Stomach (tissue), 9 donors: Measurements from ENCODE around the gene CABLES2. TPM values are rescaled to one million over a fixed set of nuclear protein-coding genes. Genes with fewer than 3 reads are reported as not detected.
A peak's percentile ranks its signal among the peaks of the same experiment; 100 is the strongest.

Experiments used
- DNase-seq, 2 donors: peaks; one replicate each; pipeline versions ENCODE4 v3.0.0 to v3.0.0-alpha.2; 2013 to 2019
- H3K27ac ChIP-seq, 5 donors: fragments of 200-600 bp in 4 of 5; sonication (generic) in 4 of 5; one replicate each; pipeline ENCODE4 v1.5.1; 2013 to 2019; ENCODE audit warnings: mild to moderate bottlenecking in 1 of 5, moderate library complexity in 1 of 5
- H3K27me3 ChIP-seq, 3 donors: fragments of 200-600 bp; sonication (generic); one replicate each; pipeline ENCODE4 v1.5.1; 2017 to 2019; ENCODE audit warnings: mixed run types in 1 of 3
- H3K36me3 ChIP-seq, 4 donors: fragments of 200-600 bp; sonication (generic); 1 replicate in 3 of 4; 2 replicates in 1 of 4; pipeline ENCODE4 v1.5.1; 2016 to 2019
- H3K4me1 ChIP-seq, 4 donors: fragments of 200-600 bp; sonication (generic); one replicate each; pipeline ENCODE4 v1.5.1; 2016 to 2019
- H3K4me3 ChIP-seq, 4 donors: fragments of 200-600 bp; sonication (generic) in 3 of 4; one replicate each; pipeline ENCODE4 v1.5.1; 2016 to 2019; ENCODE audit warnings: mild to moderate bottlenecking in 1 of 4
- H3K9me3 ChIP-seq, 4 donors: fragments of 200-600 bp; sonication (generic); one replicate each; pipeline ENCODE4 v1.5.1; 2016 to 2019
- EP300 ChIP-seq: sonication (generic); formaldehyde crosslinking; IDR thresholded peaks from one replicate; pipeline ENCODE4 v1.6.1; 2017; ENCODE audit warnings: antibody characterized with exemption
- POLR2A ChIP-seq, 4 donors: fragments of 450-650 bp; IDR thresholded peaks; one replicate each; pipeline ENCODE4 v1.6.1; 2016; ENCODE audit warnings: antibody characterized with exemption in 4 of 4, control low read depth in 2 of 4, mild to moderate bottlenecking in 1 of 4, moderate library complexity in 1 of 4
- POLR2AphosphoS5 ChIP-seq, 3 donors: sonication (generic); formaldehyde crosslinking; IDR thresholded peaks; one replicate each; pipeline ENCODE4 v1.6.1; 2016; ENCODE audit warnings: antibody characterized with exemption in 3 of 3
- WGBS, 5 donors: extraction: QIAGEN DNeasy Blood & Tissue Kit in 3 of 5; methylation state at CpG; one replicate each; pipeline versions ENCODE4 v1.1.5 to v1.1.7; 2013 to 2018; 5-methylcytosine and 5-hydroxymethylcytosine counted together
- intact Hi-C: fragments of 100-400 bp; cut with DNase I; formaldehyde crosslinking; loops from one replicate; pipeline ENCODE4 v1.15.1; 2023; ENCODE audit warnings: low total_unique reads
- polyA plus RNA-seq, 3 donors: library from polyadenylated mRNA; stranded (reverse); fragments of 200-250 nt; gene quantifications; one replicate each; pipeline ENCODE4 v1.2.3, GENCODE V29; 2013
- total RNA-seq, 5 donors: library from RNA; depleted of rRNA; stranded (reverse); fragments of >200 nt; gene quantifications; one replicate each; pipeline versions ENCODE4 v1.1.0 to v1.2.3, GENCODE V29; 2014 to 2016
- TF ChIP-seq, protein P1 (sequence below), 7 experiments: fragments of 450-650 bp in 4 of 7; fragments of 200-600 bp in 3 of 7; sonication (generic) in 3 of 7; IDR thresholded peaks; one replicate each; pipeline ENCODE4 v1.5.1; 2016 to 2019; ENCODE audit warnings: antibody characterized with exemption in 7 of 7, control low read depth in 2 of 7, mild to moderate bottlenecking in 1 of 7
- donor health status: healthy with polysubstance abuse.
- donor health status: Bipolar disorder and iron deficiency.
- donor health status: healthy.

CABLES2 gene
- total and polyA plus RNA-seq, 8 donors = 0.55 to 7.8 (median 1.9) TPM

DNA sequence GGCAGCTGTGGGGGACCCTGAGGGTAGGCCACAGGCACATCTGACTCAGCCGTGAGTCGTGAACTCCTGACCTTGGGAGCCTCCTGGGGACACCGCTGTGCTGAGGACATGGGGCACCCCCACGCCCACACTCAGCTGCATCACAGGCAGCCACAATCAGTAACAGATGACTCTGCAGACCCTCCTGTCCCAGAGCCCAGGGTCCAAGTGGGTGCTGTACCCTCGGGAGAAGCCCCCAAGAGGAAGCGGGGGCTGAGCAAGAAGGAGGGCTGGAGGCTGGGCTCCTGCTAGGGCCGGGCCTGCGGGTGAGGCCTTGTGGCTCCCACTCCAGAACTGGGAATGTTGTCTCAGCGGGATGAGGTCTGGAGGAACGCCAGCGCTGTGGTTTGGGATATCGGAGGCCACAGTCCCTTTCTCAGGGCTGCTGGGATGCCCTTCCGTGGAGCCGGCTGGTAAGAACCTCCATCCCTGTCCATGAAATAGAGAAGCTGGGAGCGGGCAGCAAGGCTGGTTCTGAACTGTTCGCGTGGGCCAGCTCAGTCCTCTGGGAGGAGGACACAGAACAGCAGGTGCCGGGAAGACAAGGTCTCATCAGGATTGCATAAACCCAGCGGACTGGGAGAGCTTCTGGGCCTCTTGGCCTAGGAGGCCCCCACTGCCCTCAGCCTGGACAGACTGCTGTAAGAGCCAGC lies 36.8 kb downstream of the CABLES2 start:
- Histone ChIP-seq H3K4me1 (peaks cover 63 to 86% (median 77%) of the 10 kb centered on the region in 4 donors), H3K27me3 (peaks cover 0 to 54% (median 20%) of the 10 kb centered on the region in 3 donors), H3K27ac (peak overlapping the region in 4 of 5 donors; percentile 53 to 92 (median 86)), H3K4me3 (no peak overlapping the region), H3K36me3 (no peaks in the 10 kb centered on the region), H3K9me3 (no peaks in the 10 kb centered on the region)
- 33 to 53% (median 50%) methylated on average over 6 to 19 of the region's 19 CpGs for WGBS, 5 donors
- TF ChIP-seq EP300 (no peak), POLR2A (IDR thresholded peaks at IDR 0.05) (no peak), POLR2AphosphoS5 (IDR thresholded peaks at IDR 0.05) (no peak)
- TF ChIP-seq, protein P1, sequence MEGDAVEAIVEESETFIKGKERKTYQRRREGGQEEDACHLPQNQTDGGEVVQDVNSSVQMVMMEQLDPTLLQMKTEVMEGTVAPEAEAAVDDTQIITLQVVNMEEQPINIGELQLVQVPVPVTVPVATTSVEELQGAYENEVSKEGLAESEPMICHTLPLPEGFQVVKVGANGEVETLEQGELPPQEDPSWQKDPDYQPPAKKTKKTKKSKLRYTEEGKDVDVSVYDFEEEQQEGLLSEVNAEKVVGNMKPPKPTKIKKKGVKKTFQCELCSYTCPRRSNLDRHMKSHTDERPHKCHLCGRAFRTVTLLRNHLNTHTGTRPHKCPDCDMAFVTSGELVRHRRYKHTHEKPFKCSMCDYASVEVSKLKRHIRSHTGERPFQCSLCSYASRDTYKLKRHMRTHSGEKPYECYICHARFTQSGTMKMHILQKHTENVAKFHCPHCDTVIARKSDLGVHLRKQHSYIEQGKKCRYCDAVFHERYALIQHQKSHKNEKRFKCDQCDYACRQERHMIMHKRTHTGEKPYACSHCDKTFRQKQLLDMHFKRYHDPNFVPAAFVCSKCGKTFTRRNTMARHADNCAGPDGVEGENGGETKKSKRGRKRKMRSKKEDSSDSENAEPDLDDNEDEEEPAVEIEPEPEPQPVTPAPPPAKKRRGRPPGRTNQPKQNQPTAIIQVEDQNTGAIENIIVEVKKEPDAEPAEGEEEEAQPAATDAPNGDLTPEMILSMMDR (IDR thresholded peaks at IDR 0.05) = no peak
- intact Hi-C loops = no loop called here
- peak; percentile 49 to 58 for DNase-seq

DNA sequence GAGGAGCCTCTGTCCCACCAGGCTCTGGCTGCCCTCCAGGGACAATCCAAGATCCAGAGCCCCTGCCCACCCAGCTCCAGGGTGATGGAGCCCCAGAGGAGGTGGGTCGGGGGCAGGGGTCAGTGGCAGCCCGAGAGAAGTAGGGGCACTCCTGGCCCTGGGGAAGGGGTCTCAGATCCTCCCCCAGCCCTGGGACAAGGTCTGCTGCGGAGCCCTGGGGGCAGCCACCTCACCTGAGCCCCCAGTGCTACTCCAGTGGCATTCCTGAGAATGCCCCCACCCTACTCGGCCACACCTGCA lies 37.3 kb downstream of the CABLES2 start:
- no peak overlapping the region for H3K4me3 ChIP-seq
- H3K27me3 ChIP-seq = peaks cover 0 to 54% (median 20%) of the 10 kb centered on the region in 3 donors
- H3K27ac ChIP-seq = peak overlapping the region in 4 of 5 donors; percentile 53 to 92 (median 86)
- DNase-seq = no peak
- H3K36me3 ChIP-seq = no peaks in the 10 kb centered on the region
- 33 to 71% (median 62%) methylated on average over 1 to 4 of the region's 4 CpGs for WGBS, 5 donors
- no peaks in the 10 kb centered on the region for H3K9me3 ChIP-seq
- TF ChIP-seq, protein P1 (IDR thresholded peaks at IDR 0.05) = no peak
- TF ChIP-seq EP300 (no peak), POLR2A (IDR thresholded peaks at IDR 0.05) (no peak), POLR2AphosphoS5 (IDR thresholded peaks at IDR 0.05) (no peak)
- peaks cover 63 to 86% (median 77%) of the 10 kb centered on the region in 4 donors for H3K4me1 ChIP-seq
- intact Hi-C loops = no loop called here

DNA sequence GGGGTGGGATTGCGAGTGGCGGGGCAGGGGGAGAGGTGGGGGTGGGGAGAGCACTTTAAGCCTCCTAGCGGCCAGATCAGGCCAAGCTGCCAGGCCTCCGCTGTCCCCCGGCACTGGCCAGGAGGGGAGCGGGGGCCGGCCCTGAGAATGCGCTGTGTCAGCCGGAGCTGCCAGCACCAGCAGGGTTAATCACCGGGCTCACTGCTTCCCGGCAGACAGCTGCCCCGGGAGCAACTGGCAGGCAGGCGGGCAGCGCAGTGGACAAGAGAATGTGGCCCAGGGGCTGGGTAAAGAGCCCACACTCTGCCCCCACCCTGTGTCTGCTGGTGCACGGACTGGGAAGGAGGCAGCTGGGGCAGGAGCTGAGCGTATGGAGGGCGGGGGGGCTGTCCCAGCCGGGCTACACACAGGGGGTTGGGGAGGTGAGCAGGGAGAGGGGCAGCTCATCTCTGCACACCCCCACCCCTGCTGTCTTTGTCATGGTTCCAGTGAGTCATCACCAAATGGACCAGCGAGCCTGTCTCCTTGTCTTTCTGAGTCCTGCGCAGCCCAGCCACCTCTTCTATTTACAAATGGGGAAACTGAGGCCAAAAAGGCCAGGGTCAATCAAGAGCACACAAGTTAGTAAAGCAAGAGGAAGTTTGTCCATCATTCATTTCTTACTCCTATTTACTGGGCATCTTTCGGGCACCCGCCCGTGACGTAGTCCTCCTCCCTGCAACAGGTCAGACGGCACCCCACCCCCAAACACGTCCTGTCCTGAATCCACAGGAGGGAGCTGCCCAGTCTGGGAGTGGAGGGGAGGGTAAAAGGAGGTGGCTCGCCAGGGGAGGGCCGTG lies 37.9 kb downstream of the CABLES2 start:
- H3K9me3 ChIP-seq = no peaks in the 10 kb centered on the region
- peak overlapping the region; percentile 67 to 90 (median 77) for H3K4me3 ChIP-seq
- no peaks in the 10 kb centered on the region for H3K36me3 ChIP-seq
- 23 to 35% (median 25%) methylated on average over 12 to 28 of the region's 28 CpGs for whole genome bisulfite sequencing, 5 donors
- intact Hi-C loops = no loop called here
- peak overlapping the region in 4 of 5 donors; percentile 82 to 92 (median 90) for H3K27ac ChIP-seq
- H3K4me1 ChIP-seq = peaks cover 63 to 86% (median 77%) of the 10 kb centered on the region in 4 donors
- DNase-seq = peak in 1 of 2 donors; percentile 79
- TF ChIP-seq, protein P1 (IDR thresholded peaks at IDR 0.05) = peak in 3 of 7 experiments; percentile 20 to 52 (median 46)
- no peak for TF ChIP-seq POLR2AphosphoS5 (IDR thresholded peaks at IDR 0.05)
- H3K27me3 ChIP-seq = peaks cover 0 to 54% (median 20%) of the 10 kb centered on the region in 3 donors

DNA sequence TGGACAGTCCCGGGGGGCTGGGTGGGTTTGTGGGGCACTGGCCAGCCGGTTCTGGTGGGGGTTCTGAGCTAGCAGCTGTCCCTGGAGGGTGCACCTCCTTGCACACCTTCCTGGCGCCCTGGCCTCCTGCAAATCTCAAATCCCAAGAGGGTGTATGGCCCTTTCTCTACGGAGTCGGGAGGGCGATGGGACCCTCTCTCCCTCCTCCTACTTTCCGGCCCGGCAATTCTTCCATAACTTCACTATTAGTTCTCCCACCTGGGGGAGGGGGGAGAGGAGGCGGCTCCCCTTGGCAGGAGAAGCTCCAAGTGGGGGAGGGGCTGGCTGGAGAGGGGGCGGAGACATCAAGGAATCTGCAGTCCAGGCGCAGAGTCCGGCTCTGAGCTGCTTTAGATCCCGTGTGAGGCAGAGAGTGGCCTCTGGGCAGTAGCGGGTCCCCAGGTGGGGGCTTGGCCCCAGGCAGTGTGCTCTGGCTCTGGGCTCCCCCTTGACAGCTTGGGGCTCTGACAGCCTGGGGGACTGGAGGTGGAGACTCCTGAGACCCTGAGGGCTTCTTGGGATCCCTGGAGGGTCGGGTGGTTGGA lies 38.6 kb downstream of the CABLES2 start:
- intact Hi-C loops = no loop called here
- no peaks in the 10 kb centered on the region for H3K9me3 ChIP-seq
- TF ChIP-seq, protein P1 (IDR thresholded peaks at IDR 0.05) = no peak
- TF ChIP-seq POLR2AphosphoS5 (IDR thresholded peaks at IDR 0.05) (no peak), EP300 (no peak), POLR2A (IDR thresholded peaks at IDR 0.05) (no peak)
- peak; percentile 47 to 80 for DNase-seq
- H3K4me1 ChIP-seq = peaks cover 69 to 88% (median 81%) of the 10 kb centered on the region in 4 donors
- H3K4me3 ChIP-seq = peak overlapping the region; percentile 67 to 90 (median 77)
- no peaks in the 10 kb centered on the region for H3K36me3 ChIP-seq
- H3K27me3 ChIP-seq = peaks cover 0 to 54% (median 20%) of the 10 kb centered on the region in 3 donors
- H3K27ac ChIP-seq = peak overlapping the region; percentile 60 to 92 (median 89)
- 7 to 16% (median 15%) methylated on average over 11 to 15 of the region's 15 CpGs for WGBS, 5 donors
